Activated CD4-positive, CD25-positive, alpha-beta regulatory T cell treated with anti-CD3 and anti-CD28 coated beads, Interleukin-2, amount 50 U/mL, for 72 hours (primary cell): ENCODE data around the gene FGFR3.

ENCODE experiments used
- DNase-seq: peaks from one replicate; pipeline ENCODE4 v3.0.0; 2021

FGFR3 gene

DNA sequence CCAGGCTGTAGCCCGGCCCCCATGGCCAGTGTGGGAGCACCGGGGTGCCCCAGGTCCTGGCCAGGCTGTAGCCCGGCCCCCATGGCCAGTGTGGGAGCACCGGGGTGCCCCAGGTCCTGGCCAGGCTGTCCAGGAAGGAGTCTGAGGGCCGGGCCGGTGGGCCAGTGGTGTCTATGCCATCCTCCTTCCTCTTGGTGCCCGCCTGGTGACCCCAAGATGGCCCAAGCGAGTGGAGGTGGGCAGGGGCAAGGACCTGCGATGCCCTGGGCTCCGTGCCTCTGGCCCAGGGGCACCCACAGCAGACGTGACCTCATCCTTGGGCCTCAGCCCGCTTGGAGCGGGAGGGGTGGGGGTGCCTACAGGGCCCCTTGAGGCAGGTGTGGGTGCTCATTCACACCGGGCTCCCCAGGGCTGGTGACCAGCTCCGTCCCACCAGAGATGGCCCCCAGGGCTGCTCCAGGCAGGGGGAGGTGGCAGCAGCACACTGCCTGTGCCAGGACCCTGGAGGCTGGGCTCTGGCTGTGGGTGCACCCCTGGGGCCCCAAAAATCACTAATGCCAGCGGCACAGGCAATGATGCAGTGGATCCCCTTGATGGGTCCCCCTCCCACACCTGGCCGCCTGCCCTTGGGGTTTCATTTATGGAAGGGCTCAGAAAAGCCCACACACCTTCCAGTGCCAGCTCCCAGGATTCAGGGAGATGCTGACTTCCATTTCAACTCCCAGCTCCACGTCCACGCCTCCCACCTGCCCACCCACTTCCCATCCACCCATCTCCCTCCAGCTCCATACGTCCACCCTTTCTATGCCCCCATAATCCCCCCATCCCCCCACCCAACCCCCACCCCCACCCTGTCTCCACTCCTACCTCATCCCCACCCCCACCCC lies 36.0 kb upstream of the FGFR3 start:
- no peak for DNase-seq

DNA sequence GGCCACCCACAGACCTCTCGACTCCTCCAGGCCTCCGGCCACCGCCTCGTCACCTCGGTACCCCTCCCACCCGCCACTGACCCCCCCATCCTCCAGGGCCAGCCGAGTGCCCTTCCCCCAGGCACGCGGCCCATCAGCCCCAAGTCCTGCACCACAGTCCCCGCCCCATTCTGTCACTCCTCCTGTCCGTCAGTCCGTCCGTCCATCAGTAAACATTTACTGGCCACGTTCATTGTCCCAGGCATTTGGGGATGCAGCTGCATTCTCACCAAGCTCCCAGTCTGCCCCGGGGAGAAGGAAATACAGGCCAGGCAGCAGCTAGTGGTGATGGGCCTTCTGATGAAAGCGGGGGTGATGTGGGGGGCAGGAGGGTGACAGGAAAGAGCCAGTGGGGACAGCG lies 35.3 kb upstream of the FGFR3 start:
- no peak for DNase-seq

DNA sequence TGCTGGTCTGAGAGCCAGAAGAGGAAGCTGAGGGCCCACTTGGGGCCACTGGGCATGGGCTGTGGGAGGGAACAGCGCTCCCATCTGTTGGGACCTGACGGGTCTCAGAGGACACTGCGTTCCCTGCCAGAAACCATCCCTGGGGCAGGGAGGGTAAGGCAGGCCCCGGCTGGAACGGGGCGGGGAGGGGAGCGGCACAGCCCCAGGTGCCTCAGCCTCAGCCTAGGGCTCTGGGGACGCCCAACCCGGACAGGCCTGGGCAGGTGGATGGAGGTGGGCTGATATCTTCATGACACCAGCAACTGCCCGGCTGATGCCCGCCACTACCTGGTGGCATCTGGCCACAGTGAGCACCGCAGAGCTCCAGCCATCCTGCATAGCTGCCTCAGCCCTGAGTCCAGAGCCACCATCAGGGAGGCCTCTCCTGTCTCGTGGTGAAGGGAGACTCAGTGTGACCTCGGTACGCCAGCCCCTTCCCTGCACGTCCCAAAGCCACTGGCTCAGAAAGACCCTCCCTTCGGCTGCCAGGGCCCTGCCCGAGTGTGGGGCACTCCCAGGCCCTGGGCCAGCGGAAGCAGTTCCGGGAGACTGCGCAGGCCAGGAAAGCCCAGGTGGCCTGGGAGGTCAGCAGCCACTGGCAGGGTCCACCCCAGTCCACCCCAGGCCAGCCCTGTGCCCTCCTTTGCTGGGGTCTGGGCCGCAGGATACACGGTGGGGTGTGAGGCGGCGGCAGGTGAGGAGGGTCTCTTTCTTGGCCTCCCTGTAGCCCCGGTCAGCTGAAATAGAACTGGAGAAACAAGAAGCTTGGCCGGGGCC lies 34.6 kb upstream of the FGFR3 start:
- DNase-seq: no peak

DNA sequence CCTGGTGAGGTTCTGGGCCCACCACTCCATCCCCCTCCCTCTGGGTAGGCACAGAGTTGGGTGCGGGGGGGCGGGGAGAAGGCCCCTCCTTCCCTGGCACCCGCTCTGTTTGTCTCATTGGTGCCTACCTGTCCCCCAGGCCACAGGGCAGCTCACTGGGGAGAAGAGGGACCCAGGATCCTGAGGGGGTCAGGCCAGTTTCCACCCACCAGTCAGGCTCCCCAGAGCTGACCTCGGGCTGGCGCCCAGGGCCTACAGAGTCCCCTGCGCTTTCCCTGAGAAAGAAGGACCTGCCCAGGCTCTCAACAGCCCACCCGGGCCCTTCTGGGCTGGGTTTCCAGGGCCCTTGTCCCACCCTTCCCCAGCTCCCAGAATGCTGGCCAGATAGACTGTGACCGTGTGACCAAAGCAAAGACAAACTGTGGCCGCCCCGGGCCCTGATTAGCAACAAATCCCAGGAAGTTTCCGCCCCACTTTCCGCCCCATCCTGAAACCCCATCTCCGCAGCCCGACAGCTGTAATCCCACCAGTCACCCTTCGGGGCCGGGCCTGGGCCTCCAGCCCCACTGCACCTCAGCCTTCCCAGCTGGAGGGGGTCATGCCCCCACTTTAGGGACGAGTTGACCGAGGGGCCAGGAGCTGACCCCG lies 33.8 kb upstream of the FGFR3 start:
- no peak for DNase-seq

DNA sequence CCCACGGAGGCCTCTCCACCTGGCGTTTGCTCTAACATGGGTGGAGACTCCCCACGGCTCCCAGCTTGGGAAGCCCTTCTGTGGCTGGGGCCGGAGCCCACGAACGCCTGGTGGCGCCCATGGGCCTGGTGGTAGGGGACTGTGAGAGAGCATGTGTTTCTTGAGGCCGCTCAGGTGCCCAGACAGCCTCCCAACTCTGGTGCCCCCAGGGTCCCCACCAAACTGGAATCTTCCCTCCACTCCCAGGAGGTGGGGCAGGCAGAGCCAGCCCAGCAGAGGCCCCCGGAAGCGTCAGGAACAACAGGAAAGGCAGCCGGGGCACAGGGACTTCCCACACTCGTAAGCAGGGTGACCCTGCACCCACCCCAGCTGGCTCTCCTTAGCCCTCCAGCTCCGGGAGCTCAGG lies 33.3 kb upstream of the FGFR3 start:
- no peak for DNase-seq

DNA sequence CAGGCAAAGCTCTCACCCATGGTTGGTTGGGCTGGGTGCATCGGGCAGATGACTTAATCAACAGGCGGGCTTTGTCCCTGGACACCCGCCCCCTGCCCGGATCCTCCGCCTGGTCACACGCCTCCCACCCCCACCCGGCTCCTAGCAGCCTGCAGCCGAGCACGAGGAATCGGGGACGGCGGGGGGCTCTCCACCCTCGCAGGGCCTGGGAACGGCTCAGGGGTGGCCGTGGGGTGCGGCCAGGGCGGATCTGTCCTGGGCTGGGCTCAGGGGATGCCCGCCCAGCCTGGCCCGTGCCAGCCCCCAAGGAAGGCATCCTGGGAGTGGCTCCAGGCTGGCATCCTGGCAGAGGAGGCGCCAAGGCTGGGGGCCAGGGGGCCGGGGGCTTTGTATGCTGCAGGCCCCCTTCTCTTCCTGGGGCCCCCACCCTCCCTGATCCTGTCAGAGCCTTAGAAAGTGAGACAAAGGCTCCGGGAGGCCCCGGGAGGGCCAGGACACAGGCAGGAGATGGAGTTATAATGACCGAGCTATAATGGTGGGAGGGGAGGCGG lies 32.5 kb upstream of the FGFR3 start:
- DNase-seq: no peak

DNA sequence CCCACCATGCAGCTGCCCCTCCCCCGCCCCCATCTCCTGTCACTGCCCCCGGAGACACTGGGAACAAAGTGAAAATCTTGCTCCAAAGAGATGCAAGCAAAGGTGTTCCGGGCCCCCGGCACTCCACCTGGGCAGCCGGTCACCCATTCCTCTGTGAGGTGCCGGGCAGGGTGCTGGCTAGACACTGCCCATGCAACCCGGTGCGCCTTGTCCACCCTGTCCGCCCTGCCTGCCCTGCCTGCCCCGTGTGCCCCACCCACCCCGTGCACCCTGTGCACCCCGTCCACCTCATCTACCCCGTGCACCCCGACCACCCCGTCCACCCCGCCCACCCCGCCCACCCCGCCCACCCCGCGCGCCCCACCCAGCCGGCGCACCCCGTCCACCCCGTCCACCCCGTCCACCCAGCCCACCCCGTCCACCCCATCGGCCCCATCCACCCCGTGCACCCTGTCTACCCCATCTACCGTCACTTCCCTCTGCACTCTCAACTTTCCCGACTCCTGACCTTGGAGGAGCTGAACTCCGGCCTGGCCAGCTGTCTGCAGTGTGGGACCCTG lies 31.9 kb upstream of the FGFR3 start:
- DNase-seq: no peak

DNA sequence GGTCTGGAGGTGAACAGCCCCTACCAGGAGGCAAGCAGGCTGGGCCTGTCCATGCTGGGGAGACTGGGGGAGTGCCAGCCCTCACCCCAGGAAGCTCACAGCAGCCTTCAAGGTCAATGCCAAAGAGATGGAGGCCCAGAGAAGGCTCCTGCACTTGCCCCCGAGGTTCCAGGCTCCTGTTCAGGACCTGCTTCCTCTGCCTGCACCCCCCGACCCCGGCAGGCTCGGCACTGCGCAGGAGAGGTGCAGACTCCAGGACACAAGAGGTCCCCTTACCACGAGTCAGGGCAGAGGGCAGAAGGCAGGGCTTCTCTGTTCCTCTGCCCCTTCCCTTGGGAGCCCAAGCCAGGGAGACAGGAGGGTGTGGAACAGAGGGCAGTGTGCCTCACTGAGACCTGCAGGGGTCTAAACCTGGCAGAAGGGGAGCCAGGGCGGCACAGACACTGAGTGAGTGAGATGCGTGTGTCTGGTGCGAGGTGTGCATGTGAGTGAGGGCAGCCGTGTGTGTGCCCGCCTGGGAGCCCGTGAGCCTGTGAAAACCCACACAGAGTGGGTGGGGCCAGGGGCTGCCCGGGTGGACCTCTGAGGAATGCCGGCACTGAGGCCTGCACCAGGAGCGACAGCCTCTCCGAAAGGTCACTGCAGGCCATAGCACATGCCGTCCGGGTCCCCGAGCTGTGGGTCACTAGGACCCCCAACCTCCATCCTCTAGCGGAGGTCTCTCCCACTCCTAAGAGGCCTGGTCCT lies 30.7 kb upstream of the FGFR3 start:
- no peak for DNase-seq

DNA sequence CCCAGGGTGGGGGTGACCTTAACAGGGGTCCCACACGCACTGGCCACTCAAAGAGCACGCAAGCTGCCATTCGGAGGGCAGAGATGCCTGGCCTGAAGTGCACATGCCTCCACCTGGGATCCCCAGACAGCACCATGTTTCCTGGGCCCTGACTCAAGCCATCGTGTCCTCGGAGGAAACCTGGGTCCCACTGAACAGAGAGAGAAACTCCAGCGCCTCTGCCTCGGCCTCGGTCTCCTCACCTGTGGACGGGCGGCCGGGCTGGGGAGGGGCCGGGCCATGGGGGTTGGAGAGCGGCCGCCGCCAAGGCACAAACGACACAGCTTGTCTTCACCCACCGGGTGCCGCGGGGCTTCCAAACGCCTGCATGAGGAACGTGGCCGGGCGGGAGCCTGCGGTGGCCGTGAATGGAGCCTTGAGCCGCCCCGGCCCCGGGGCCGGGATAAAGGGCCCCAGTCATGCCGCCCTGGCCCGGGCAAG lies 30.0 kb upstream of the FGFR3 start:
- DNase-seq: no peak

DNA sequence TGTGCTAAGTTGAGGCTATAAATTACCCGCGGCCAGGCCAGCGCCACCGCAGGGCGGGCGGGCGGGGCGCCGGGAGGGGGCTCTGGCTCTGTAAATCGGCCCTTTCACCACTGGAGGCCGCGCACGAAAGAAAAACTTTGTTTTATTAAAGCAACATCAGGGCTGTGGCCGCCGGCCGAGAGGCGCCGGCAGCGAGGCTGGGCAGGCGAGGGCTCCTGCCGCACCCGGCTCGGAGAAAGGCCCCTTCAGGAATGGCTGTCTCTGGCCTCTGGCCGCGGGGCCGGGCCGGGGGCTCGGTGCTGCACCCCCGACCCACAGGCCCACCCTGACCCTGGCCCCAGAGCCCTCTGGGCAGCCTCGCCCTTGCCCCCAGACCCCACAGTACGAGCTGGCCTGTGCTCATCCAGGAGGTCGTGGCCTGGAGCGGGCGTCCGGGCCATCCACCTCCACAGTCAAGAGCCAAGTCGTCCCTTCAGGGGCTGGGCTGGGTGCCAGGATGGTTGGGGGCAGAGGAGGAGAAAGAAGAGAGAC lies 29.5 kb upstream of the FGFR3 start:
- no peak for DNase-seq

DNA sequence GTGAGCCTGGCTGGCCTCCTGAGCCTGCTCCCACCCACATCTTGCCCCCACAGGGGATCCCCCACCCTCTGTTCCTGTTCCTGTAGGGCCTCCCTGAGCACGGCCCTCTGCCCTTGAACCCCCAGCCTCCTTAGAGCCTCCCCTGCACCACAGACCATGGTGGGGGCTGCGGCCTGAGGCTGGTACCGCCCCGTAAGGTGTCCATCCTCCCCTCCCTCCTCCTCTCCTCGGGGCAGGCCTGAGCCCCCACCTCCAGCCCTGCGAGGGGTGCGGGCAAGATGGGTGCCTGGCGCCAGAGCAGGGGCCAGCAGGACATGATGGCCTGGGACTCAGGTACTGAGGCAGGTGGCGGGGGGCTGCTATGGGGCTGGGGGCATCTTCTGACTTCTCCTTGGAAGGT lies 28.4 kb upstream of the FGFR3 start:
- no peak for DNase-seq

DNA sequence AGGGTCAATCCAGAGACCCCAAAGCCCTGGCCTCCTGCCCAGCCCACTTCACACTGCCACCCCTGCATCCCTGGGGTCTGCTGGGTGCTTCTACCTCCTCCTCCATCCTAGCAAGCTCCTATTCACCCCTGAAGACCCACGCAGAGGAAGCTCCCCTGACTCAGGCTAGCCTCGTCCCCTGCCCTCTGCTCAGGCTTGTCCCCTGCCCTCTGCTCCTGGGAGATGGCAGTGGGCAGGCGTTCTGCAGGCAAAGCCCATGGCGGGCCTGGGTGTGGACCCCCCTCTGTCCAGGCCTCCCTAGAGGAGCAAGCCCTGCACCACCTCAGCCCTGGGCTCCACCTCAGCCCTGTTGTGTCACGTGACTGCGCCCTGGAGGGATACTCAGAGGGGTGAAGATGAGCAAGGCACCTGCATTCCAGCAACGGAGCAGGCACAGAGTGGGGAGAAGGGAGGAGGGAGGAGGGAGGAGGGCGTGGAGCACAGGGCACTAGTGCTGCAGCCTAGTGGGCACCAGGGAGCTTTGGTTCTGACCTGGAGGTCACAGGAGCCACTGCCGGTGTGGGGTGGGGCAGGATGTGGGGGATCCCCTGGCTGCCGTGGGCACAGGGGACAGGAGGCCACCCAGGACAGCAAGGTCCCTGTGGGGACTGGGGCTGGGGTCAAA lies 27.6 kb upstream of the FGFR3 start:
- no peak for DNase-seq

DNA sequence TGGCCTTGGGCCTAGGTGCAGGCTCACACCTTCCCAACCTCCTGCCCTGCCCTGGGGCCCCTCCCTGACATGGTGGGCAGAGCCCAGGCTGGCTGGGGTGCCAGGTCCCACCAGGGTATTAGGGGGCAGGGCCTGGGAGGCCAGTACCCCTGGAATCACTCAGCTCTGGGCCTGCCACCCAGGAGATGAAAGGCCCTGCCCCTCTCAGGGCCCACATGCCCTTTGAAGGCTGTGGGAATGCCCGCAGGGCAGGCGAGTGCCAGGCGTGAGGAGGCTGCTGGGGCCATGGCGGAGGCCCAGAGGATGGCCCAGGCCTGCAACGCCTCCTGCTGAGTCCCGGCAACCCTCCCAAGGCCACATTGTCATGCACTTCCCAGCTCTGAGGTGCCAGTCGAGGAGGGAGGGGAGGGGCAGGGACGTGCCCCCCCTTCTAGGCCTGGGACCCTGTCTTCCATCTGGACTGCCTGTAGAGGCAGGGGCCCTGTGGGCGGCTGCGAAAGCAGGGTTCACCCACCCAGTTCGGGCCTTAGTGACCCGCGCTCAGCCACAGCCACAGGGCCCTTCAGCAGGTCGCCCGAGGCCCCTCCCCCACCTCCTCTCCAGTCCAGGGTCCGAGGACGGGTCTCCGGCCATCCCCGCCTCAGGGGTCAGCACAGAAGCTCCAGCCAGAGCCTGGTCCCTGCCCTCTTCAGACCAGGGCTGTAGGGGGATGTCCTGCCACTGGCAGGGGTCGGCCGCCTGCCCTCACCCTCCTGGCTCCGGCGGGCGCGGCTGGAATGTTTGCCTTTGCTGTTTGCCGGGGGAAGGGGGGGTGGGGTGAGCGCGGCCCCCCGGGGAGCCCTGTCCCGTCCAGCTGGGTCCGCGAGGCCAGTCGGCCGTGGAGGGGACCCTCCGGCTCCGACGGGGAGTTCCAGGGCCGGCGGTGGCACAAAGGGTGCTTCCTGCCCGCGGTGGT lies 26.7 kb upstream of the FGFR3 start:
- no peak for DNase-seq

DNA sequence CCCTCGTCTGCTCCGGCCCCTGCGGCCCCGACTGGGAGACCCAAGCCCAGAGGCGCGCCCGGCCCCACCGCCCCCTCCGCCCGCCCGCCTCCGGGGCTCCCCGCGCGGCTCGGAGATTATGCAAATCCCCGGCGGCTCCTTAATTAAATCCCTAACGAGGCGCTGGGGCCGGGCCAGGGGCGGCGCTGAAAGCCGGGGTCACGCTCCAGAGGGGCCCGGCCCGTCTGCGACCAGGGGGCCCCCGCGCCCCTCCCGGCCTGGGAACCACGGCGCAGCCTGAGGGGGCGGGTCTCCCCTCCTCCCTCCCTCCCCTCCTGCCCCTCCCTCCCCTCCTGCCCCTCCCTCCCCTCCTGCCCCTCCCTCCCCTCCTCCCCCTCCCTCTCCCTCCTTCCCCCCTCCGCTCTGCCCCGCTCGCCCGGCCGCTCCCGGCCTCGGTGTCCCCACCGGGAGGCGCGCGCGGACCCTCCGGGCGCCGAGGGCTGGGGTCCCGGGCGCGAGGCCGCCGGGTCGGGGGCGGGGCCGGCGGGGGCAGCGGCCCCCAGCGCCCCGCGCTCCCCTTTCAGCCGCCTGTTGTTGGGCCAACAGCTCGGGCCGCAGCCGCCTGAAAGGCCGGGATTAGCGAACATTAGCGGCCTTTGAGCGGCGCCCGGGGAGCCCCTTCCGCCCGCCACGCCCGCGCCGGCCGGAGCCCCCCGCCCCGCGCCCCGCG lies 25.9 kb upstream of the FGFR3 start:
- DNase-seq: no peak

DNA sequence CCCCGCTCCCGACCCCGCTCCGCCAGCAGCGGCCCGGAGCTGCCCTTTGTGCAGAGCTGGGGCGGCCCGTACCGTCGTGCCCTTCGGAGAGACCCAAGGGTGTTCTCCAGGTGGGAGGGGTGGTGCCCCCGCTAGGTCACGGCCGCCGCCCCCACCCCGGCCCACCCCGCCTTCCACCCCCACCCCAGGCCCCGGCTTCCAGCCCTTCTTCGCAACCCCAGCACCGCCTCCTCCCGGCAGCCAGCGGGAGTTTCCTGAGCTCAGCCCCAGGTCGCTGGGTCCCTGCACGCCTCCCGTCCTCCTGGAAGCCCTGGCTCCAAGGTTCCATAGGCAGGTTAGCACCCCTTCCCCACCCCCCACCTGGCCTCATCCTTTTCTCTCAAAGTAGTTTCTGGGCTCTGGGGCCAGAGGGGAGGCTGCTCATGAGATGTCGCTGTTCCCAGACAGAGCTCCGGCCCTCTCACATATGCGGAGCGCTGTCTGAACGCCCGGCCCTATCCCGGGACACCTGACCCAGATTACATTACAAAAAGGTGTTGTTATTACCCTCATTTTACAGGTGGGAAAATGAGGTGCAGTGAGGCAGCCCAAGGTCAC lies 25.2 kb upstream of the FGFR3 start:
- no peak for DNase-seq

DNA sequence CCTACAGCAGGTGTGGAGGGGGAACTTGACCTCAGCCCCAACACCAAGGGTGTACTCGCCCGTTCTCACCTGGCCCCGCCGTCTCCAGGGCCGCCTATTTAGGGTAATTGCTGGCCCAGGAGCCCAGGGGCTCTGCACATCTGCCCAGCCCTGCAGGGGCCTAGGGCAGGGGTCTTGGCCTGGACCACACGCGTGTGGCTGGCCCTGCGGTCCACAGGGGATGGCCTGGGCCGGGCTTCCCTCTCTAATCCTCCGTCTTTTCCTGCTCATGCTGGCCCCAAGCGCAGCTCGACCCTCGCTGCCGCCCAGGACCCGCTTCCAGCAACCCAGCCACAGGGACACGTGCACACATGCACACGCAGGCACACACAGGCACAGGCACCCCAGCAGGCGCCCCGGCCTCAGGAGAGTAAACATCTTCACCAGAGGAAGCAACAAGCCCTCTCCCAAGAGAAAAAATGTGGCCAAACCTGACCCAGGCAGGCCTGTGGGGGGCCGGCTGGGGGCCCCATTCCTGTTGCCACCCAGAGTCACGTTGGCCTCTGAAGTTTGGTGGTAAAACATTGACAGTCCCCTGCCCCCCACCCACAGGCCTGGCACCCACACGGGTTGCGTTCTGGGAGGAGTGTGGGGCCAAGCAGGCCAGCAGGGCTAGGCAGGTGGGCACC lies 24.6 kb upstream of the FGFR3 start:
- DNase-seq: no peak

DNA sequence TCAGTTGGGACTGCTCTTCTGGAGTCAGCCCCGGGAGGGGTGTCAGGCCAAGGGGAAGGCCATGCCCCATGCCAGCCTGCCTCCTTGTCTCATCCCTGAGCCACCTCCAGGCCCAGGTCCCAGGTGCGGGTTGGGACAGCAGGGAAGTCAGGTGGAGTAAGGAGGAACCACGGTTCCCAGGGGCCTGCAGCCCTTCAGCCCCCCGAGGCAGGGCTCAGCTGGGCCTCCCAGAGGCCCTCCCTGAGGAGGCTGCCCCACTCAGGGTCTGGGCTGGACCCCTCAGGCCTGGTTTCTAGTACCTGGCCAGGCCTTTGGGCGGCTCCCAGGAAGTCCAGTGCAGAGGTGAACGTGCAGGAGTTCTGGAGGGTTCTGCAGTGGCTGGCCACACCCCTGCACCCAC lies 23.4 kb upstream of the FGFR3 start:
- no peak for DNase-seq

DNA sequence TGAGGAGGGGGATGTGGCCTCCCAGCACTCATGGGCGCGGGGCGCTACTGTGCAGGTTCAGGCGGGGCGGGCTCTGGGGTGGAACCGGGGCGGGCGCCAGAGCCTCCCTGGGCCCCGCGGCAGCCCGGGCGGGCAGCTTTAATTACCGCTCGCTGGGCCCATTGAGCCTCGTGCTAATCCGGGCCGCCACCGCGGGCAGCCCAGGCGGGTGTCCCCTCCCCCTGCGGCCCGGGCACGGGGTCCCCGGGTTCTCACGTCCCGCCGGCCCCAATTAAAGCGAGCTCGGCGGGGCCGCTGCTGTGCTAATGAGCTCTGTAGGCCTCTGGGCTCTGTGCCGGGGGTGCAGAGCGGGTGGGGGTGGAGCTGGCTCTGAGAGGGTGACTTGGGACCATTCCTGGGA lies 22.8 kb upstream of the FGFR3 start:
- no peak for DNase-seq
